ENCODE results near the gene SUCNR1.

DNA sequence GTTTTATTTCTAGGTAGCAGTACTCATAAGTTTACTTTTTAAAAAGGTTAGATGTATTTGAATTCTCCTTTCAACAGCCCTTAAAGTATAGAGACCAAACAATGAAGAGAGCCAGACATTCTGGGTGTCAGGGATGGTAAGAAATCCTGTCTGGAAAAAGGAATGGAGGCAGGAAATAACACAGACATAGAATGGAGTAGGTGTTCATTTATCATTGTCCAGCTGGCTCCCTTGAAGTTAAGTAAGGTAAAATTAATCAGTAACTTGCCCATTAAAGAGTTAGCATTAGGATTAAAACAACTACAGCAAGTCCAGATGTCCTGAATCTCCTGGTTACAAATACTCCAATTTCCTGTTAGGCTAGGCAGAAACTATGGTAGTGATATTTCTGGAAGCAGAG lies 13.5 kb upstream of the SUCNR1 start:
- no peak for TF ChIP-seq GATA2 (IDR thresholded peaks at IDR 0.05; ENCODE audit: low read depth, low read length)
- no peak for TF ChIP-seq GATA3 (IDR thresholded peaks at IDR 0.05; ENCODE audit: low read depth, low read length)
